ENCODE results near the gene ARSK.

DNA sequence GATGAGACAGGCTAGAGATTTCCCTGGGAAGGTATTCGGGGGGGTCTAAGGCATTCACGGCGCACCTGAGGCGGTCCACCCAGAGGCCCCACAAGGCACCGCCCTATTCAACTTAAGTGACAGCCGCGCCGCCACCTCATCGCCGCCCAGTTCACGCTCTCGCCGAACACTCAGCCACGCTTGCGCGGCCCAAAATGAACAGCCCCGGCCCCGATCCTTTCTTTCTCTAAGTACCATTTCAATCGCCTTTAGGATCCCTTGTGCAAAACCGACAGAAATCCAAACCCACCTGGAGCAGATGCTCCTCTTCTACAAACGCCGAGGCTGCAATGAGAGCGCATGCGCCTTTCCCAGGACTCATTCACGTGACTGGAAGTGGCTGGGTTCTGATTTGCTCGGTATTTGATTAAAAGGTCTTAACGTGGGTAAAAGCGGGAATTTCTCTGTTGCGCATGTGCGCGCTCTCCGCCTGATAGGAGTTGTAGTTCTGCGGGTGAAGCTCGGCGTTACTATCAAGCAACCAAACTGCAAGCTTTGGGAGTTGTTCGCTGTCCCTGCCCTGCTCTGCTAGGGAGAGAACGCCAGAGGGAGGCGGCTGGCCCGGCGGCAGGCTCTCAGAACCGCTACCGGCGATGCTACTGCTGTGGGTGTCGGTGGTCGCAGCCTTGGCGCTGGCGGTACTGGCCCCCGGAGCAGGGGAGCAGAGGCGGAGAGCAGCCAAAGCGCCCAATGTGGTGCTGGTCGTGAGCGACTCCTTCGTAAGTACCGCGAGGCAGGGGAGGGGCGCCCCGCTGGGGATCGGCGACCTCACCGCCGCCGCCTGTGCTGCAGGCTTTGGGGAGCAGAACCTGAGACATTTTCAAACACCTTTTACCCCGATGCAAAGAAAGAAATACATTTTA lies at the start of gene ARSK, which contains the start of gene SKIC3:
- TF ChIP-seq FOXM1 (IDR thresholded peaks at IDR 0.05; ENCODE audit: borderline replicate concordance), result no peak
- TF ChIP-seq NFRKB (IDR thresholded peaks at IDR 0.05), result no peak
- TF ChIP-seq SUZ12 (IDR thresholded peaks at IDR 0.05), result no peak
- no peak for TF ChIP-seq SP1 (IDR thresholded peaks at IDR 0.05)
- no peak for TF ChIP-seq ZNF384 (IDR thresholded peaks at IDR 0.05)
- TF ChIP-seq CTBP1 (IDR thresholded peaks at IDR 0.05; ENCODE audit: borderline replicate concordance), result no peak
- no peak for TF ChIP-seq BHLHE40 (IDR thresholded peaks at IDR 0.05; ENCODE audit: borderline replicate concordance)
- no peak for TF ChIP-seq FOXA1 (IDR thresholded peaks at IDR 0.05)
- no peak for TF ChIP-seq HDGF (IDR thresholded peaks at IDR 0.05; ENCODE audit: borderline replicate concordance)
- no peak for TF ChIP-seq FOXK2 (IDR thresholded peaks at IDR 0.05)
- peak; percentile 99 for TF ChIP-seq L3MBTL2 (conservative IDR thresholded peaks at IDR 0.05)
- TF ChIP-seq ARNT (IDR thresholded peaks at IDR 0.05), result no peak
- TF ChIP-seq LEF1 (IDR thresholded peaks at IDR 0.05; ENCODE audit: borderline replicate concordance), result no peak

Data from HEK293T (cell line).